Neural cell (in vitro differentiated cells): ENCODE measurements around the gene WNK3. TPM values are rescaled to one million over a fixed set of nuclear protein-coding genes. Genes with fewer than 3 reads are reported as not detected.
"Not testable (repeated sequence)": the region's sequence is repeated elsewhere in the genome, so short reads cannot be mapped to it uniquely, and the experiment has no call there.

Experiments
- H2AFZ ChIP-seq: fragments of 200-600, 300-800 bp; sonication (generic), shearing (Covaris generic); 2 replicates; pipeline ENCODE4 v1.6.0; 2014; ENCODE audit warnings: low read depth, mild to moderate bottlenecking, antibody characterized with exemption, low read length, moderate library complexity
- H3F3A ChIP-seq: fragments of 200-600 bp; shearing (Covaris generic); 2 replicates; pipeline ENCODE4 v1.6.1; 2016; ENCODE audit warnings: mild to moderate bottlenecking, moderate library complexity, mixed read lengths, antibody characterized with exemption, low read length; ENCODE audit not compliant: insufficient read depth, poor library complexity, severe bottlenecking
- H3K27ac ChIP-seq: fragments of 200-600, 300-800 bp; sonication (generic), shearing (Covaris generic); 2 replicates; pipeline ENCODE4 v1.5.1; 2014; ENCODE audit warnings: mild to moderate bottlenecking, low read length, moderate library complexity
- H3K27me3 ChIP-seq: fragments of 300-800, 200-600 bp; sonication (generic), shearing (Covaris generic); 2 replicates; pipeline ENCODE4 v1.6.0; 2014; ENCODE audit warnings: mild to moderate bottlenecking, low read depth, low read length, moderate library complexity; ENCODE audit not compliant: insufficient read depth
- H3K36me3 ChIP-seq: fragments of 300-800, 200-600 bp; sonication (generic), shearing (Covaris generic); 2 replicates; pipeline ENCODE4 v1.5.1; 2014; ENCODE audit warnings: mild to moderate bottlenecking, antibody characterized with exemption, low read length, moderate library complexity; ENCODE audit not compliant: insufficient read depth
- H3K4me2 ChIP-seq: fragments of 300-800, 200-600 bp; sonication (generic), shearing (Covaris generic); 2 replicates; pipeline ENCODE4 v1.6.0; 2014; ENCODE audit warnings: mild to moderate bottlenecking, low read length
- H3K4me3 ChIP-seq: fragments of 300-800, 200-600 bp; sonication (generic), shearing (Covaris generic); 2 replicates; pipeline ENCODE4 v1.5.1; 2014; ENCODE audit warnings: mild to moderate bottlenecking, low read length, moderate library complexity
- H3K79me2 ChIP-seq: fragments of 200-600 bp; shearing (Covaris generic); replicated peaks from 2 replicates; pipeline ENCODE4 v1.6.0; 2014; ENCODE audit warnings: mild to moderate bottlenecking, low read length, moderate library complexity; ENCODE audit not compliant: insufficient read depth
- H3K9ac ChIP-seq: fragments of 300-800, 200-600 bp; sonication (generic), shearing (Covaris generic); 2 replicates; pipeline ENCODE4 v1.6.1; 2016; ENCODE audit warnings: mild to moderate bottlenecking, low read length, mixed read lengths
- H3K9me2 ChIP-seq: fragments of 200-600 bp; shearing (Covaris generic); 2 replicates; pipeline ENCODE4 v1.6.1; 2016; ENCODE audit warnings: mild to moderate bottlenecking, low read length, mixed read lengths; ENCODE audit not compliant: insufficient read depth
- H3K9me3 ChIP-seq: fragments of 200-600, 300-800 bp; sonication (generic), shearing (Covaris generic); 2 replicates; pipeline ENCODE4 v1.6.1; 2016; ENCODE audit warnings: mild to moderate bottlenecking, mixed run types, low read length, moderate library complexity, mixed read lengths
- H4K20me1 ChIP-seq: fragments of 200-600 bp; shearing (Covaris generic); 2 replicates; pipeline ENCODE4 v1.6.1; 2016; ENCODE audit warnings: mild to moderate bottlenecking, mixed run types; ENCODE audit not compliant: insufficient read depth
- CTCF ChIP-seq: fragments of 450-650 bp; IDR thresholded peaks from 2 replicates; pipeline ENCODE4 v1.5.1; 2014; ENCODE audit warnings: antibody characterized with exemption, mild to moderate bottlenecking, moderate library complexity; ENCODE audit not compliant: poor library complexity, severe bottlenecking
- EP300 ChIP-seq: fragments of 450-650 bp; conservative IDR thresholded peaks from 2 replicates; pipeline ENCODE4 v1.6.1; 2014; ENCODE audit warnings: antibody characterized with exemption, mild to moderate bottlenecking, moderate library complexity; ENCODE audit not compliant: poor library complexity, severe bottlenecking
- EZH2 ChIP-seq: fragments of 200-600, 300-800 bp; shearing (Covaris generic), sonication (generic); IDR thresholded peaks from 2 replicates; pipeline ENCODE4 v1.6.1; 2014; ENCODE audit warnings: antibody characterized with exemption, low read length, borderline replicate concordance, mild to moderate bottlenecking; ENCODE audit not compliant: insufficient read depth, poor library complexity, severe bottlenecking
- MXI1 ChIP-seq: fragments of 450-650 bp; conservative IDR thresholded peaks from 2 replicates; pipeline ENCODE4 v1.6.1; 2014; ENCODE audit warnings: antibody characterized with exemption, mild to moderate bottlenecking; ENCODE audit not compliant: poor library complexity, severe bottlenecking
- POLR2AphosphoS5 ChIP-seq: IDR thresholded peaks from 2 replicates; pipeline ENCODE4 v1.6.1; 2012
- RAD21 ChIP-seq: fragments of 450-650 bp; conservative IDR thresholded peaks from 2 replicates; pipeline ENCODE4 v1.6.1; 2014; ENCODE audit warnings: antibody characterized with exemption, mild to moderate bottlenecking, moderate library complexity
- SMC3 ChIP-seq: fragments of 450-650 bp; conservative IDR thresholded peaks from 2 replicates; pipeline ENCODE4 v1.6.1; 2014; ENCODE audit warnings: antibody characterized with exemption, mild to moderate bottlenecking, moderate library complexity; ENCODE audit not compliant: poor library complexity
- TAF1 ChIP-seq: IDR thresholded peaks from 2 replicates; pipeline ENCODE4 v1.6.1; 2012; ENCODE audit warnings: low read depth
- polyA plus RNA-seq: library from polyadenylated mRNA; depleted of rRNA; stranded (reverse); fragments of >200 nt; gene quantifications from 2 replicates; pipeline ENCODE4 v1.2.3, GENCODE V29; 2014
- TF ChIP-seq, protein P1 (sequence below): IDR thresholded peaks from 2 replicates; pipeline ENCODE4 v1.6.1; 2012; ENCODE audit warnings: borderline replicate concordance

Gene WNK3
- polyA plus RNA-seq, 1 donor from 2014 or later = 35.0 TPM

DNA sequence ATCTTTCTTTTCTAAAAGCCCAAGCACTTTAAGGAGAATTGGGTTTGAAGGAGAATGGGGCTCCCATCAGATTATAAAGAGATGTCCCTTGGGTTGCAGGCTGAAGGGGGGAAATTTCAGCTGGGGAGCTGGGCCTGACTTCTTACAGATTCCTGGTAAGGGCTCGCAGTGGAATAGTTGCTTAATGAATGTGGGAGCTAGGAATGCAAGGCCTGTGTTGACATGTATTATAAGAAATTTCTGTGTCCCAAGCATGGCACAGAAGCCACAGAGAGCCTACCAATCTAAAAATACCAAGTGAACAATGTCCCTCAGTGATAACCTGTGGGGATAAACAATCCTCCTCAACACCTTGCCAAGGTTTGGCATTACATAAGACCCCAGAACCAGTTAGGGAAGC is 39.3 kb upstream of the WNK3 start:
- Histone ChIP-seq H3K9ac (no peak overlapping the region), H3K9me3 (no peaks in the 10 kb centered on the region), H3K4me2 (no peak overlapping the region), H3K27ac (no peak overlapping the region), H3K36me3 (no peaks in the 10 kb centered on the region), H3K27me3 (no peaks in the 10 kb centered on the region), H3K79me2 (no peaks in the 10 kb centered on the region), H3K9me2 (no peaks in the 10 kb centered on the region), H3F3A (no peaks in the 10 kb centered on the region), H3K4me3 (no peak overlapping the region), H4K20me1 (no peaks in the 10 kb centered on the region), H2AFZ (no peak overlapping the region)
- no peak for TF ChIP-seq POLR2AphosphoS5
- TF ChIP-seq, protein P1, sequence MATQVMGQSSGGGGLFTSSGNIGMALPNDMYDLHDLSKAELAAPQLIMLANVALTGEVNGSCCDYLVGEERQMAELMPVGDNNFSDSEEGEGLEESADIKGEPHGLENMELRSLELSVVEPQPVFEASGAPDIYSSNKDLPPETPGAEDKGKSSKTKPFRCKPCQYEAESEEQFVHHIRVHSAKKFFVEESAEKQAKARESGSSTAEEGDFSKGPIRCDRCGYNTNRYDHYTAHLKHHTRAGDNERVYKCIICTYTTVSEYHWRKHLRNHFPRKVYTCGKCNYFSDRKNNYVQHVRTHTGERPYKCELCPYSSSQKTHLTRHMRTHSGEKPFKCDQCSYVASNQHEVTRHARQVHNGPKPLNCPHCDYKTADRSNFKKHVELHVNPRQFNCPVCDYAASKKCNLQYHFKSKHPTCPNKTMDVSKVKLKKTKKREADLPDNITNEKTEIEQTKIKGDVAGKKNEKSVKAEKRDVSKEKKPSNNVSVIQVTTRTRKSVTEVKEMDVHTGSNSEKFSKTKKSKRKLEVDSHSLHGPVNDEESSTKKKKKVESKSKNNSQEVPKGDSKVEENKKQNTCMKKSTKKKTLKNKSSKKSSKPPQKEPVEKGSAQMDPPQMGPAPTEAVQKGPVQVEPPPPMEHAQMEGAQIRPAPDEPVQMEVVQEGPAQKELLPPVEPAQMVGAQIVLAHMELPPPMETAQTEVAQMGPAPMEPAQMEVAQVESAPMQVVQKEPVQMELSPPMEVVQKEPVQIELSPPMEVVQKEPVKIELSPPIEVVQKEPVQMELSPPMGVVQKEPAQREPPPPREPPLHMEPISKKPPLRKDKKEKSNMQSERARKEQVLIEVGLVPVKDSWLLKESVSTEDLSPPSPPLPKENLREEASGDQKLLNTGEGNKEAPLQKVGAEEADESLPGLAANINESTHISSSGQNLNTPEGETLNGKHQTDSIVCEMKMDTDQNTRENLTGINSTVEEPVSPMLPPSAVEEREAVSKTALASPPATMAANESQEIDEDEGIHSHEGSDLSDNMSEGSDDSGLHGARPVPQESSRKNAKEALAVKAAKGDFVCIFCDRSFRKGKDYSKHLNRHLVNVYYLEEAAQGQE = no peak
- no peak for TF ChIP-seq MXI1
- TF ChIP-seq EZH2 = no peak
- no peak for TF ChIP-seq CTCF
- no peak for TF ChIP-seq TAF1
- TF ChIP-seq SMC3 = no peak
- TF ChIP-seq EP300 = no peak
- TF ChIP-seq RAD21 = no peak

- no peak overlapping the region for H2AFZ ChIP-seq
- H3K9ac ChIP-seq = no peak overlapping the region
- H3K36me3 ChIP-seq = no peaks in the 10 kb centered on the region
- H3K27me3 ChIP-seq = no peaks in the 10 kb centered on the region
- H3K4me3 ChIP-seq = no peak overlapping the region
- no peak overlapping the region for H3K4me2 ChIP-seq
- no peaks in the 10 kb centered on the region for H3K9me2 ChIP-seq
- H3K9me3 ChIP-seq = no peaks in the 10 kb centered on the region
- H3F3A ChIP-seq = no peaks in the 10 kb centered on the region
- H4K20me1 ChIP-seq = no peaks in the 10 kb centered on the region
- H3K79me2 ChIP-seq = no peaks in the 10 kb centered on the region
- H3K27ac ChIP-seq = no peak overlapping the region
- TF ChIP-seq SMC3 (no peak), POLR2AphosphoS5 (no peak)
Observed at GRCh38 chrX:54386314-54386713, 28.5 kb upstream of the WNK3 start.

- H3K79me2 ChIP-seq, H3K4me3 ChIP-seq: not testable (repeated sequence)
Observed at GRCh38 chrX:54384661-54385060, 26.8 kb upstream of the WNK3 start.

More at GRCh38 chrX:54384661-54385060, 26.8 kb upstream of the WNK3 start:
- H3K27me3 ChIP-seq, H3K9ac ChIP-seq, H4K20me1 ChIP-seq, H3K27ac ChIP-seq, H3K4me2 ChIP-seq, H2AFZ ChIP-seq, H3F3A ChIP-seq, H3K9me2 ChIP-seq, H3K9me3 ChIP-seq, H3K36me3 ChIP-seq: not testable (repeated sequence)
